GM12865 (cell line): Measurements from ENCODE around the gene ABCB4.

Experiments used
- DNase-seq: peaks from one replicate; pipeline ENCODE4 v3.0.0; 2010; ENCODE audit warnings: low read depth
- H3K4me3 ChIP-seq: 2 replicates; pipeline ENCODE4 v1.5.1; 2011; ENCODE audit warnings: mild to moderate bottlenecking, low read depth, low read length, control low read depth
- TF ChIP-seq, protein P1 (sequence below): IDR thresholded peaks from 2 replicates; pipeline ENCODE4 v1.5.1; 2011; ENCODE audit warnings: low read length, control low read depth, low read depth, inconsistent platforms; ENCODE audit not compliant: insufficient read depth; ENCODE audit errors: missing control alignments

ABCB4 gene

DNA sequence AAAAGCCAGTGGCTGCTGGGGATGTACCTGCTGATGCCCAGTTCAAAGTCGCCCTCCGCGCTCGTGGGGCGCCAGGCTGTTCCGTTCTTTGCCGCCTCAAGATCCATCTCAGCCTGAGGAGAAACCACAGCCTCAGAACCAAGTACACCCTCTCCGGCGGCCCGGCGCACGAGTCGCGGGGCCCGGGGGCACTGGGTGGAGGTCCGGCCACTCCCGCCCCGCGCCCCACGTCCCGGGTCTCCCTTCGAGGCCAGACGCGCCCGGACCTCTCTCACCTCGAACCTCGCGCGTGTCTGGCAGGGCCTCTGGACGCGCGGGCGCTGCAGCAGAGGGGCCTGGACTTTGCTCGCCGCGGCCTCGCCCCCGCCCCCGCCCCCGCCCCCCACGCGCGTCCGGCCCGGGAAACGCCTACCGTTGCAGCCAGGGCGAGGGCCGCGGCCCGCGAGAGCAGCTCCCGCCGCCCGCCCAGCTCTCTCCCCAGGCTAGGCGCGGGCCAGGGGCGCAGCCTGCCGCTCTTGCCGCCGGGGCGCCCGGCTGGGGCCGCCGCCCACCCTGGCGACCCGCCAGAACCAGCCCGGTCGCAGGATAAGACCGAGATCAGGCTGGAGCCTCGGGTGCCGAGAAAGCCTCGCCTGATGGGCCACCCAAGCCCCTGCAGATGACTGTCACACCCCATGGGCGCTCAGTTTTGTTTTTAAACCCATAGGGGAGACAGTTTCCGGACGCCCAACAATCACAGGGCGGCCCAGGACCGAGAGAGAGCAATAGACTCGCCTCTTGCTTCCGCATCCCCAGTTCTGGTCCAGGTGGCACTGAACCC, at the start of gene ABCB4:
Gene ABCB4 (minus strand): TSS at position 322 of the 820 bp plus-strand sequence. CDS start 215 bp downstream, at position 107.
- H3K4me3 ChIP-seq, result peak within 1 kb of the TSS; percentile 84
- TF ChIP-seq, protein P1, sequence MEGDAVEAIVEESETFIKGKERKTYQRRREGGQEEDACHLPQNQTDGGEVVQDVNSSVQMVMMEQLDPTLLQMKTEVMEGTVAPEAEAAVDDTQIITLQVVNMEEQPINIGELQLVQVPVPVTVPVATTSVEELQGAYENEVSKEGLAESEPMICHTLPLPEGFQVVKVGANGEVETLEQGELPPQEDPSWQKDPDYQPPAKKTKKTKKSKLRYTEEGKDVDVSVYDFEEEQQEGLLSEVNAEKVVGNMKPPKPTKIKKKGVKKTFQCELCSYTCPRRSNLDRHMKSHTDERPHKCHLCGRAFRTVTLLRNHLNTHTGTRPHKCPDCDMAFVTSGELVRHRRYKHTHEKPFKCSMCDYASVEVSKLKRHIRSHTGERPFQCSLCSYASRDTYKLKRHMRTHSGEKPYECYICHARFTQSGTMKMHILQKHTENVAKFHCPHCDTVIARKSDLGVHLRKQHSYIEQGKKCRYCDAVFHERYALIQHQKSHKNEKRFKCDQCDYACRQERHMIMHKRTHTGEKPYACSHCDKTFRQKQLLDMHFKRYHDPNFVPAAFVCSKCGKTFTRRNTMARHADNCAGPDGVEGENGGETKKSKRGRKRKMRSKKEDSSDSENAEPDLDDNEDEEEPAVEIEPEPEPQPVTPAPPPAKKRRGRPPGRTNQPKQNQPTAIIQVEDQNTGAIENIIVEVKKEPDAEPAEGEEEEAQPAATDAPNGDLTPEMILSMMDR, result no peak
- DNase-seq, result peak; percentile 47

DNA sequence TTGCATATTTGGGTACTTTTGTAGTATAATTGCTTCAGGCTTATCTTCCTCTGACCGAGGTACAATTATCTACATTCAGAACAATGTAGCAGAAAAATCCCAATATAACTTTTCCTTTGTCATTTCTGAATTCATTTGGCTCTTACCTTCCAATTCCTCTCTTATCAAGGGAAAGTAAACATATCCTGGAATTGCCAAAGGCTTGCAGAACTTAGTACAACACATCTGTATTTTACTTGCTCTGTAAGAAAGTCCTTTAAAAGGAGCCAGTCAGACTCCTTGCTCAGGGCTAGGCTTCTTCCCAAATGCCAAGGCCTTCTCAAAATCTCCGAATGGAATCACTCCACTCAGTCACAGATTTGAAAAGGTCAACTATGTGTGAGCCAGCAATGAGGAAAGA, 43.3 kb upstream of the ABCB4 start:
- DNase-seq, result no peak

GRCh38 chr7:87517891-87518290, 42.4 kb upstream of the ABCB4 start:
- TF ChIP-seq, protein P1, result no peak
- no peak for DNase-seq
- H3K4me3 ChIP-seq, result no peak overlapping the region

More for the DNA sequence above, 43.3 kb upstream of the ABCB4 start:
- TF ChIP-seq, protein P1, result no peak
- no peak overlapping the region for H3K4me3 ChIP-seq

GRCh38 chr7:87517136-87517815, 41.8 kb upstream of the ABCB4 start:
- no peak for DNase-seq
- no peak overlapping the region for H3K4me3 ChIP-seq
- TF ChIP-seq, protein P1, result no peak

DNA sequence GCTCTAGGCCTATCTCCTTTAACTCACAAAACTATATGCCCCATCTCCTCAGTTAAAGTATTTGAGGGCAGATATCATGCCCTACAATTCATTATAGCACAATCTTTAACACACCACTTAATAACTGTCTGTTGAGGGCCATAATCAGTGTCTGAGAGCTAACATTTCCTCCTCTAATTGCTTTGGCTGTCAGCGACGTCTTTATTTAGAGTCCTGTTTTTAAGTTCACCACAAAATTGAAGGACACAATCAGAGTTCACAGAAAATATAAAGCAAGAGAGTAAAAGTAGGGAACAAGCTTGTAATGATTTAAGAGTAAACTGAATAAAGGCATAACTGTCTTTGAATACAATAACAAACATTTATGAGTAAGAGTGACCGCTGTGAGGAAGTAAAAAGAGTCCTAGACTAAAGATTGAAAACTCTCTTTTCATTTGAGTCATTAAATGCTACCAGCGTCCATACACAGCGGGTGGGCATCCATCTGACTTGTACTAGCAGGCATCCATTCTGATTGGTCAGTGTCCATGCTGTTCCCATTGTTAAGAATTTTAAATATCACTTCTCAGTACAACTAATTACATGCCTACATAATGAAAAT, 38.4 kb upstream of the ABCB4 start:
- H3K4me3 ChIP-seq, result no peak overlapping the region
- DNase-seq, result no peak
- TF ChIP-seq, protein P1, result no peak

DNA sequence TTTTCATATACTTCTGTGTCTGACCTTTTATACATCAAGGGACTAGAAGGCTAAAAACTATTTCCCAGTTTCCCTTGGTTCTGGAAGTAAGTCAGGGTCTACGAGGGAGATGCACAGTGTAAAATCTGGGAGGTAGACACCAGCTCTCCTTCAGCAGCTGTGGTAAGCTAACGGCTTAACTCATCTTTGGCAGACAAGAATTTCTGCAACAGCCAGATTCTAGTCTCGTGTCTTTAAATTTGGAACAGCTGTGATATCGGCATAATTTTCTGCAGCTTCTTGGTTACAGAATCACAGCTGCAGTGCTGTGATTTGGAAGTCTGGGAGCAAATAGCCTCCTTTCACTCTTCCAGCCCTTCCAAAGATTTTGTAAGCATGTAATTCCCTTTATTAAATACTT, 37.4 kb upstream of the ABCB4 start:
- DNase-seq, result no peak
- H3K4me3 ChIP-seq, result no peak overlapping the region
- TF ChIP-seq, protein P1, result no peak
